OCI-LY7 (cell line): ENCODE data around the gene GRID1.

ENCODE experiments used
- CTCF ChIP-seq: fragments of 200-600 bp; sonication (generic); conservative IDR thresholded peaks from 2 replicates; pipeline ENCODE4 v1.5.1; 2014; ENCODE audit warnings: mild to moderate bottlenecking, antibody characterized with exemption, low read length, moderate library complexity, mixed read lengths
- EZH2phosphoT487 ChIP-seq: fragments of 200-600 bp; sonication (generic); IDR thresholded peaks from 2 replicates; pipeline ENCODE4 v1.6.1; 2018; ENCODE audit warnings: low read depth, borderline replicate concordance, mild to moderate bottlenecking, mixed run types, antibody characterized with exemption, low read length, moderate library complexity, mixed read lengths

GRCh38 chr10:86102031-86102430 lies 264.6 kb downstream of the GRID1 start:
- TF ChIP-seq CTCF: no peak
- TF ChIP-seq EZH2phosphoT487: no peak
